GM21447 (cell line): ENCODE data around the gene MRPS22.
"Not testable (repeated sequence)": the region's sequence is repeated elsewhere in the genome, so short reads cannot be mapped to it uniquely, and the experiment has no call there.

Experiments used
- ATAC-seq: cut with Tn5 transposase; IDR thresholded peaks from one replicate; pipeline ENCODE4 v1.9.1; 2021; ENCODE audit not compliant: unreplicated experiment

The MRPS22 gene

GRCh38 chr3:139389552-139390368 lies 45.9 kb downstream of the MRPS22 start, which contains the start of gene COPB2:
Gene COPB2 (minus strand): TSS chr3:139389647. CDS start chr3:139389550, 97 bp downstream.
- peak; percentile 98 for ATAC-seq

GRCh38 chr3:139394116-139394515 lies 50.3 kb downstream of the MRPS22 start:
- no peak for ATAC-seq

GRCh38 chr3:139396707-139397106 lies 52.9 kb downstream of the MRPS22 start:
- no peak for ATAC-seq

- not testable (repeated sequence) for ATAC-seq
These were observed 57.3 kb downstream of the MRPS22 start for GRCh38 chr3:139401155-139401554.
